ENCODE measurements around the gene KIRREL2. TPM values are rescaled to one million over a fixed set of nuclear protein-coding genes. Genes with fewer than 3 reads are reported as not detected.

The KIRREL2 gene
- total RNA-seq, 2 experiments from 2014 or later: 0.55 to 0.58 TPM

- DNase-seq: no peak
- Mint-ChIP-seq H3K4me3 (no peak overlapping the region), H3K4me1 (peaks cover 3% of the 10 kb centered on the region), H3K27me3 (peaks cover 44% of the 10 kb centered on the region), H3K9me3 (no peaks in the 10 kb centered on the region), H3K36me3 (ENCODE audit: low read depth) (no peaks in the 10 kb centered on the region), H3K27ac (no peak overlapping the region)
- ChIA-PET CTCF (no interaction called here), POLR2A (no interaction called here)
These were observed 5.3 kb upstream of the KIRREL2 start for GRCh38 chr19:35851213-35852028.

- no peak for DNase-seq
- Mint-ChIP-seq H3K4me1 (peaks cover 4% of the 10 kb centered on the region), H3K9me3 (no peaks in the 10 kb centered on the region), H3K27ac (no peak within 1 kb of the TSS), H3K4me3 (no peak within 1 kb of the TSS), H3K27me3 (peaks cover 41% of the 10 kb centered on the region), H3K36me3 (ENCODE audit: low read depth) (no peaks in the 10 kb centered on the region)
- CTCF ChIA-PET: no interaction called here
- POLR2A ChIA-PET: no interaction called here
These were observed 4.5 kb upstream of the KIRREL2 start, which contains the start of gene NPHS1 for GRCh38 chr19:35852029-35852780. Gene NPHS1 (minus strand): TSS chr19:35852504. CDS start chr19:35851837, 667 bp downstream.

DNA sequence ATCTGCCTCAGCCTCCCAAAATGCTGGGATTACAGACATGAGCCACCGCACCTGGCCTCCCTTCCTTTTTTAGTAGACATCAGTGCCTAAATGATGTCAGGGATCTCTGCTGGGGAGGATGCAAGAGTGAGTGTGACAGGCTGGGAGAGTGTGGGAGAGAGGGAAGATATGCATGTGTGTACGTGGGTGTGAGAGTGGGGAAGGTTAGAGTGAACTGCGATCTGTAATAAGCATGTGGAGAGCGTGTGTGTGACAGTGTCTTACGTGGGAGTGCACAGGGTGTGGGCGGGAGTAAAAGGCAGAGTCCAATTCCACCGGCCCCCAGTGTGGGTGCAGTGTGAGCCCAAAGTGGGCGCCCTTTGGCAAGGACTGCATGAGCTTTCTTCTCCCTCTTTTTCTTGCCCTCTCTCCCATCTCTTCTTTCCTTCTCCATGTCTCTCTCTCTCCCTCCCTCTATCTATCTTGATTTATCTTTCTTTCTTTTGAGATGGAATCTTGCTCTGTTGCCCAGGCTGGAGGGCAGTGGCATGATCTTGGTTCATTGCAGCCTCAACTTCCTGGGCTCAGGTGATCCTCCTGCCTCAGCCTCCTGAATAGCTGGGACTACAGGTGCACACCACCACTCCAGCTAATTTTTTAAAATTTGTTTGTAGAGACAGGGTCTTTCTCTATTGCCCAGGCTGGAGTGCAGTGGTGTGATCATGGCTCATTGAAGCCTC lies 3.5 kb upstream of the KIRREL2 start:
- ChIA-PET CTCF (no interaction called here), POLR2A (no interaction called here)
- no peak overlapping the region for H3K4me3 Mint-ChIP-seq
- H3K27ac Mint-ChIP-seq: no peak overlapping the region
- no peaks in the 10 kb centered on the region for H3K9me3 Mint-ChIP-seq
- H3K27me3 Mint-ChIP-seq: peaks cover 47% of the 10 kb centered on the region
- no peaks in the 10 kb centered on the region for H3K36me3 Mint-ChIP-seq (ENCODE audit: low read depth)
- DNase-seq: no peak
- peaks cover 5% of the 10 kb centered on the region for H3K4me1 Mint-ChIP-seq

DNA sequence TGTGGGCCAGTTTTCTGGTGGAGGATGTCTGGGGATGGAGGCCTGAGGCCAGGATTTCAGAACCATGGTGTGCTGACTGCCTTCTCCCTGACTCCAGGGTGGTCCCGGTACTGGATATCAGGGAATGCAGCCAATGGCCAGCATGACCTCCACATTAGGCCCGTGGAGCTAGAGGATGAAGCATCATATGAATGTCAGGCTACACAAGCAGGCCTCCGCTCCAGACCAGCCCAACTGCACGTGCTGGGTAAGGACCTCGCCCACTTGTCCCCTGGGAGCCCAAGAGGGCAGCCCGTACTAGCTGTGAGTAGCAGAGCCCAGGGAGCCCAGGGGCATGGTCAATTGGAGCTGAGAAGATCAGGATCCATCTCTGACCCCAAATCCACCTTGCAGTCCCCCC lies 1.6 kb downstream of the KIRREL2 start:
- peaks cover 66% of the 10 kb centered on the region for H3K27me3 Mint-ChIP-seq
- H3K36me3 Mint-ChIP-seq (ENCODE audit: low read depth): no peaks in the 10 kb centered on the region
- CTCF ChIA-PET: no interaction called here
- H3K4me1 Mint-ChIP-seq: peaks cover 5% of the 10 kb centered on the region
- no peak for DNase-seq
- POLR2A ChIA-PET: no interaction called here
- H3K4me3 Mint-ChIP-seq: no peak overlapping the region
- H3K9me3 Mint-ChIP-seq: no peaks in the 10 kb centered on the region
- H3K27ac Mint-ChIP-seq: no peak overlapping the region

DNA sequence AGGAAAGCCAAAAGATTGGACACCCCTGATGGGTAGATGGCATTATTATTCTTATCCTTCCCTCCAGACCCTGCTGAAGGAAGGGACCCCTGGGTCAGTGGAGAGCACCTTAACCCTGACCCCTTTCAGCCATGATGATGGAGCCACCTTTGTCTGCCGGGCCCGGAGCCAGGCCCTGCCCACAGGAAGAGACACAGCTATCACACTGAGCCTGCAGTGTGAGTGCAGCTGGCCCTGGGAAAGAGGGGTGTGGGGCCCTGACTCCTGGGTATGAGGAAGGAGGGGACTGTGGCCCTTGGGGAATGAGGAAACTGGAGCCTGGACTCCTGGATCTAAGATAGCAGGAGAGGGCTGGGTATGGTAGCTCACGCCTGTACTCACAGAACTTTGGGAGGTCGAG lies 2.7 kb downstream of the KIRREL2 start:
- Mint-ChIP-seq H3K4me3 (no peak overlapping the region), H3K27ac (no peak overlapping the region), H3K4me1 (peaks cover 5% of the 10 kb centered on the region), H3K9me3 (no peaks in the 10 kb centered on the region), H3K36me3 (ENCODE audit: low read depth) (no peaks in the 10 kb centered on the region), H3K27me3 (peaks cover 63% of the 10 kb centered on the region)
- no peak for DNase-seq
- ChIA-PET CTCF (no interaction called here), POLR2A (no interaction called here)

DNA sequence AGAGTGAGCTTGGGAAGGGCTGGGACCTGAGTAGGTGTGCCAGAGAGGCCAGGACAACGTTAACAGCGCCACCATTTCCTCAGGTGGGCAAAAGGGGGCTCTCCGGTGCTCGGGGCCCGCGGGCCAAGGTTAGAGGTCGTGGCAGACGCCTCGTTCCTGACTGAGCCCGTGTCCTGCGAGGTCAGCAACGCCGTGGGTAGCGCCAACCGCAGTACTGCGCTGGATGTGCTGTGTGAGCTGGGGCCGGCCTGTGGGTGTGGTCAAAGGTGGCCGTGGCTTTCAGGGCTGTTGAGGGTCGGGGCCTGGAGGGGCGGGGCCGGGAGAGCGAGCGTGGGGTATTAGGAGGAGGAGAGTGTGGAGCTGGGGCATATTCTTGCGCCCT lies 3.7 kb downstream of the KIRREL2 start:
- Mint-ChIP-seq H3K9me3 (no peaks in the 10 kb centered on the region), H3K36me3 (ENCODE audit: low read depth) (no peaks in the 10 kb centered on the region), H3K4me1 (peaks cover 5% of the 10 kb centered on the region), H3K27me3 (peaks cover 60% of the 10 kb centered on the region), H3K4me3 (no peak overlapping the region), H3K27ac (no peak overlapping the region)
- CTCF ChIA-PET: no interaction called here
- POLR2A ChIA-PET: no interaction called here
- no peak for DNase-seq

- Mint-ChIP-seq H3K4me1 (peaks cover 5% of the 10 kb centered on the region), H3K36me3 (ENCODE audit: low read depth) (no peaks in the 10 kb centered on the region), H3K27ac (no peak overlapping the region), H3K9me3 (no peaks in the 10 kb centered on the region), H3K4me3 (no peak overlapping the region), H3K27me3 (peaks cover 61% of the 10 kb centered on the region)
- ChIA-PET POLR2A (no interaction called here), CTCF (no interaction called here)
- no peak for DNase-seq
These were observed 4.3 kb downstream of the KIRREL2 start for GRCh38 chr19:35860818-35861639.

DNA sequence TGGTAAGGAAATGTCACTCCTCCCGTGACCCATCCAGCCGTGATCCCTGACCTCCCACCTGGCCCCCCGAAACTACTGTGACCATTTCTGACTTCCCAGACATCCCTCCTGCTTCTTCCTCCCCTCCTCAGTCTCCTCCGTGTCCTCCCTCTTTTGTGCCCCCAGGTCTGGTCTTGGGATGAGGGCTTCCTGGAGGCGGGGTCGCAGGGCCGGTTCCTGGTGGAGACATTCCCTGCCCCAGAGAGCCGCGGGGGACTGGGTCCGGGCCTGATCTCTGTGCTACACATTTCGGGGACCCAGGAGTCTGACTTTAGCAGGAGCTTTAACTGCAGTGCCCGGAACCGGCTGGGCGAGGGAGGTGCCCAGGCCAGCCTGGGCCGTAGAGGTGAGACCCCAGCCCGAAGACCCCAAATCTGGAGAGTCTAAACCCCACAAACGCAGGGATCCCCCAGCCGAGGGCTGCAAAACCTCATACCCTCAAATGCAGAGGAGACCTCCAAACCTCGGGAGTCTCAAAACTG lies 5.0 kb downstream of the KIRREL2 start:
- H3K36me3 Mint-ChIP-seq (ENCODE audit: low read depth): no peaks in the 10 kb centered on the region
- H3K27ac Mint-ChIP-seq: no peak overlapping the region
- DNase-seq: no peak
- peaks cover 66% of the 10 kb centered on the region for H3K27me3 Mint-ChIP-seq
- no peak overlapping the region for H3K4me3 Mint-ChIP-seq
- POLR2A ChIA-PET: no interaction called here
- peaks cover 5% of the 10 kb centered on the region for H3K4me1 Mint-ChIP-seq
- CTCF ChIA-PET: no interaction called here
- no peaks in the 10 kb centered on the region for H3K9me3 Mint-ChIP-seq

- Mint-ChIP-seq H3K36me3 (ENCODE audit: low read depth) (no peaks in the 10 kb centered on the region), H3K27ac (no peak overlapping the region), H3K4me3 (no peak overlapping the region), H3K27me3 (peaks cover 64% of the 10 kb centered on the region), H3K4me1 (peaks cover under 1% of the 10 kb centered on the region), H3K9me3 (no peaks in the 10 kb centered on the region)
- DNase-seq: no peak
- ChIA-PET CTCF (no interaction called here), POLR2A (no interaction called here)
These were observed 5.8 kb downstream of the KIRREL2 start for GRCh38 chr19:35862528-35862927.

- Mint-ChIP-seq H3K27me3 (peaks cover 64% of the 10 kb centered on the region), H3K4me1 (peaks cover 4% of the 10 kb centered on the region), H3K27ac (no peak overlapping the region), H3K9me3 (no peaks in the 10 kb centered on the region), H3K36me3 (ENCODE audit: low read depth) (no peaks in the 10 kb centered on the region), H3K4me3 (no peak overlapping the region)
- DNase-seq: no peak
- ChIA-PET POLR2A (no interaction called here), CTCF (no interaction called here)
These were observed 6.3 kb downstream of the KIRREL2 start for GRCh38 chr19:35863018-35863417.

- peaks cover 37% of the 10 kb centered on the region for H3K27me3 Mint-ChIP-seq
- no peaks in the 10 kb centered on the region for H3K9me3 Mint-ChIP-seq
- H3K4me1 Mint-ChIP-seq: peaks cover 18% of the 10 kb centered on the region
- CTCF ChIA-PET: interaction anchor here (1.9 kb wide), 1 partner anchor 14 kb away, joined by 7 read pairs; no protein-coding TSS in a partner anchor
- peak within 1 kb of the TSS; percentile 21 for H3K4me3 Mint-ChIP-seq
- peak; percentile 70 for DNase-seq
- POLR2A ChIA-PET: interaction anchor here (1.0 to 2.8 kb wide), 3 partner anchors 62 to 127 kb away, joined by 4 to 13 read pairs (median 4); no protein-coding TSS in a partner anchor
- H3K36me3 Mint-ChIP-seq (ENCODE audit: low read depth): no peaks in the 10 kb centered on the region
- no peak within 1 kb of the TSS for H3K27ac Mint-ChIP-seq
These were observed 11.6 kb downstream of the KIRREL2 start, which contains the start of gene APLP1 for GRCh38 chr19:35868172-35868822. Gene APLP1 (plus strand): TSS chr19:35868574. CDS start chr19:35868637, 63 bp downstream.

DNA sequence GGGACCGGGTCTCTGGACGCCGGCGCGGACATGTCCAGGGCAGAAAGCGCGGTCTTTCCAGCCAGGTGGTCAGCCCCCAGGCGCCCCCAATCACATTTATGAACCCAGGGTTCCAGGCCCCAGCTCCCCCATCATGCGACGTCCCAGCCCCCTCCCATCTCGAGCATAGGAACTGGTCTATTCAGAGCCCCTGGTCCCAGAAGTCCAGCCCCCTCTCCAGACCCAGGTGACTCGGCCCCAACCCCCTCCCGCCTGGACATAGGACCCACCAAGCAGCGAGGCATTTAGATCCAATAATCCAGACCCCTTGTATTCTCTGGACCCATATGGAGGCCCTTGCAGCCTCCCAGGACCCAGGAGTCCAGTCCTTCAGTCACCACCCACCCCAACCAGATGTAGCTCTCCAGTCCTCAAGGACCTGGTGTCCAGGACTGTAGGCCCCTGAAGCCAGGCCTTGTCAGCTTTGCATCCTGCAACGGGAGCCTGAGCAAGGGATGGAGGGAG lies 12.2 kb downstream of the KIRREL2 start:
- H3K9me3 Mint-ChIP-seq: no peaks in the 10 kb centered on the region
- no peak overlapping the region for H3K27ac Mint-ChIP-seq
- no peak for DNase-seq
- H3K4me3 Mint-ChIP-seq: peak overlapping the region; percentile 21
- peaks cover 37% of the 10 kb centered on the region for H3K27me3 Mint-ChIP-seq
- ChIA-PET POLR2A (interaction anchor here (1.0 to 2.8 kb wide), 4 partner anchors 12 to 128 kb away, joined by 4 to 13 read pairs (median 4); partner anchors contain the start of gene KIRREL2), CTCF (interaction anchor here (0.6 to 1.9 kb wide), 3 partner anchors 13 to 702 kb away, joined by 3 to 7 read pairs (median 3); no protein-coding TSS in a partner anchor)
- H3K4me1 Mint-ChIP-seq: peaks cover 18% of the 10 kb centered on the region
- H3K36me3 Mint-ChIP-seq (ENCODE audit: low read depth): no peaks in the 10 kb centered on the region
